Osteoblast (primary cell): ENCODE measurements around the gene BIN2. TPM values are rescaled to one million over a fixed set of nuclear protein-coding genes. Genes with fewer than 3 reads are reported as not detected.
"Not testable (repeated sequence)": the region's sequence is repeated elsewhere in the genome, so short reads cannot be mapped to it uniquely, and the experiment has no call there.

ENCODE experiments used
- DNase-seq: peaks from one replicate; pipeline ENCODE4 v3.0.0; 2011; ENCODE audit warnings: low spot score, mixed read lengths; ENCODE audit not compliant: insufficient read length; ENCODE audit errors: missing footprints
- H2AFZ ChIP-seq: 2 replicates; pipeline ENCODE4 v1.6.0; 2011; ENCODE audit warnings: mild to moderate bottlenecking, low read length
- H3K27ac ChIP-seq: 2 replicates; pipeline ENCODE4 v1.5.1; 2011; ENCODE audit warnings: mild to moderate bottlenecking, low read depth, low read length, moderate library complexity
- H3K27me3 ChIP-seq: 2 replicates; pipeline ENCODE4 v1.6.0; 2012; ENCODE audit warnings: mild to moderate bottlenecking, control low read depth, inconsistent platforms, low read length, moderate library complexity; ENCODE audit not compliant: insufficient read depth
- H3K36me3 ChIP-seq: 2 replicates; pipeline ENCODE4 v1.5.1; 2011; ENCODE audit warnings: mild to moderate bottlenecking, low read length, control low read depth, moderate library complexity; ENCODE audit not compliant: insufficient read depth
- H3K4me1 ChIP-seq: 2 replicates; pipeline ENCODE4 v1.5.1; 2011; ENCODE audit warnings: mild to moderate bottlenecking, low read length, control low read depth, moderate library complexity; ENCODE audit not compliant: insufficient read depth
- H3K4me2 ChIP-seq: 2 replicates; pipeline ENCODE4 v1.6.0; 2011; ENCODE audit warnings: mild to moderate bottlenecking, low read length; ENCODE audit not compliant: insufficient read depth
- H3K4me3 ChIP-seq: fragments of 200-600 bp; sonication (generic); 3 replicates; pipeline ENCODE4 v1.5.1; 2012; ENCODE audit warnings: mild to moderate bottlenecking, low read length, inconsistent platforms; ENCODE audit not compliant: insufficient read depth
- H3K79me2 ChIP-seq: 2 replicates; pipeline ENCODE4 v1.6.0; 2012; ENCODE audit warnings: mild to moderate bottlenecking, low read length, control low read depth, inconsistent platforms; ENCODE audit not compliant: insufficient read depth
- H3K9me3 ChIP-seq: 2 replicates; pipeline ENCODE4 v1.5.1; 2011; ENCODE audit warnings: low read depth, low read length, control low read depth
- H4K20me1 ChIP-seq: 2 replicates; pipeline ENCODE4 v1.6.0; 2012; ENCODE audit warnings: mild to moderate bottlenecking, low read length, control low read depth; ENCODE audit not compliant: insufficient read depth
- CTCF ChIP-seq: IDR thresholded peaks from 2 replicates; pipeline ENCODE4 v1.5.1; 2011; ENCODE audit warnings: mild to moderate bottlenecking, low read depth, low read length, moderate library complexity; ENCODE audit errors: extremely low read depth
- total RNA-seq: library from RNA; depleted of rRNA; stranded (reverse); fragments of >200 nt; gene quantifications from 2 replicates; pipeline ENCODE4 v1.2.3, GENCODE V29; 2012

The BIN2 gene
- total RNA-seq, 1 donor: under 0.01 TPM

GRCh38 chr12:51321882-51322281 lies 2.1 kb downstream of the BIN2 start:
- Histone ChIP-seq H3K79me2 (no peaks in the 10 kb centered on the region), H2AFZ (no peak overlapping the region), H4K20me1 (no peaks in the 10 kb centered on the region), H3K4me1 (peaks cover 13% of the 10 kb centered on the region), H3K27me3 (no peaks in the 10 kb centered on the region), H3K4me3 (no peak overlapping the region), H3K27ac (no peak overlapping the region), H3K36me3 (no peaks in the 10 kb centered on the region), H3K4me2 (no peak overlapping the region), H3K9me3 (no peaks in the 10 kb centered on the region)
- no peak for TF ChIP-seq CTCF
- peak; percentile 61 for DNase-seq

GRCh38 chr12:51320695-51321320 lies 3.2 kb downstream of the BIN2 start:
- Histone ChIP-seq H3K27ac (no peak overlapping the region), H2AFZ (peak overlapping the region; percentile 9), H3K4me2 (no peak overlapping the region), H3K27me3 (no peaks in the 10 kb centered on the region), H3K9me3 (no peaks in the 10 kb centered on the region), H3K4me1 (peaks cover 5% of the 10 kb centered on the region), H3K4me3 (no peak overlapping the region), H4K20me1 (no peaks in the 10 kb centered on the region), H3K79me2 (no peaks in the 10 kb centered on the region), H3K36me3 (no peaks in the 10 kb centered on the region)
- DNase-seq: peak; percentile 55
- no peak for TF ChIP-seq CTCF

GRCh38 chr12:51320311-51320694 lies 3.7 kb downstream of the BIN2 start:
- no peaks in the 10 kb centered on the region for H3K36me3 ChIP-seq
- H3K4me1 ChIP-seq: peaks cover 5% of the 10 kb centered on the region
- H2AFZ ChIP-seq: no peak overlapping the region
- no peak overlapping the region for H3K4me3 ChIP-seq
- H3K27me3 ChIP-seq: no peaks in the 10 kb centered on the region
- no peaks in the 10 kb centered on the region for H3K79me2 ChIP-seq
- no peak overlapping the region for H3K27ac ChIP-seq
- H3K4me2 ChIP-seq: no peak overlapping the region
- no peak for TF ChIP-seq CTCF
- DNase-seq: no peak
- H4K20me1 ChIP-seq: no peaks in the 10 kb centered on the region
- no peaks in the 10 kb centered on the region for H3K9me3 ChIP-seq

GRCh38 chr12:51318846-51319599 lies 5.0 kb downstream of the BIN2 start:
- no peak for TF ChIP-seq CTCF
- no peak overlapping the region for H3K27ac ChIP-seq
- DNase-seq: no peak
- H3K4me3 ChIP-seq: no peak overlapping the region
- no peaks in the 10 kb centered on the region for H3K9me3 ChIP-seq
- H3K36me3 ChIP-seq: no peaks in the 10 kb centered on the region
- no peaks in the 10 kb centered on the region for H3K27me3 ChIP-seq
- no peaks in the 10 kb centered on the region for H4K20me1 ChIP-seq
- H3K4me1 ChIP-seq: peaks cover 5% of the 10 kb centered on the region
- no peaks in the 10 kb centered on the region for H3K79me2 ChIP-seq
- H3K4me2 ChIP-seq: no peak overlapping the region
- peak overlapping the region; percentile 2 for H2AFZ ChIP-seq

DNA sequence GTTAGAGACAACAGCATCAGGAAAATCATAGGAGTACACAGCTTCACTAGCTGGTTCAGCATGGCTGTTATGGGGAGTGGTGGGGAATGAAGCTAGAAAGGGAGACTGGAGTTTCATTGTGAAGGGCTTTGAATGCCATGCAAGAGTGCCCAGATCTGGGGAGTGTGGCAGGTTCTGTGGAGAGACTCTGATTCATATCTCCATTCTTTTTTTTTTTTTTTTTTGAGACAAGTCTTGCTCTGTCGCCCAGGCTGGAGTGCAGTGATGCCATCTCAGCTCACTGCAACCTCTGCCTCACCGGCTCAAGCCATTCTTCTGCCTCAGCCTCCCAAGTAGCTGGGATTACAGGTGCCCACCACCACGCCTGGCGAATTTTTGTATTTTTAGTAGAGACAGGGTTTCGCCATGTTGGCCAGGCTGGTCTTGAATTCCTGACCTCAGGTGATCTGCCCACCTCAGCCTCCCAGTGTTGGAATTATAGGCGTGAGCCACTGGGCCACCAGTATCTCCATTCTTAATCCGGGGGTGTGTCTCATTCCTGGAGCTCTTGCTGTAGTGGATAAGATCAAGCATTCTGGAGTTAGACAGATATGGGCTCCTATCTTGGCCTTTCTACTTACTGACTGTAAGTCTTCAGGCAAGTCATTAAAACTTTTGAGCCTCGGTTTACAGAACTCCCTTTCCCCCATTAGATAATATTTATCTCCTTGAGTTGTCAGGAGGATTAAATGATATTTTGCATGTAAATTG lies 5.7 kb downstream of the BIN2 start:
- not testable (repeated sequence) for H3K4me2 ChIP-seq, H3K36me3 ChIP-seq, H3K27ac ChIP-seq, H4K20me1 ChIP-seq, H3K79me2 ChIP-seq, H3K4me1 ChIP-seq, H3K4me3 ChIP-seq, H2AFZ ChIP-seq, DNase-seq, H3K9me3 ChIP-seq, H3K27me3 ChIP-seq
